Limb (tissue), 2 donors: ENCODE results near the gene GATAD2A.
"Not testable (repeated sequence)": the region's sequence is repeated elsewhere in the genome, so short reads cannot be mapped to it uniquely, and the experiment has no call there.

Source experiments
- DNase-seq, 2 donors: peaks; one replicate each; pipeline ENCODE4 v3.0.0-alpha.2; 2016; ENCODE audit errors: extremely low spot score in 2 of 2

Gene GATAD2A

DNA sequence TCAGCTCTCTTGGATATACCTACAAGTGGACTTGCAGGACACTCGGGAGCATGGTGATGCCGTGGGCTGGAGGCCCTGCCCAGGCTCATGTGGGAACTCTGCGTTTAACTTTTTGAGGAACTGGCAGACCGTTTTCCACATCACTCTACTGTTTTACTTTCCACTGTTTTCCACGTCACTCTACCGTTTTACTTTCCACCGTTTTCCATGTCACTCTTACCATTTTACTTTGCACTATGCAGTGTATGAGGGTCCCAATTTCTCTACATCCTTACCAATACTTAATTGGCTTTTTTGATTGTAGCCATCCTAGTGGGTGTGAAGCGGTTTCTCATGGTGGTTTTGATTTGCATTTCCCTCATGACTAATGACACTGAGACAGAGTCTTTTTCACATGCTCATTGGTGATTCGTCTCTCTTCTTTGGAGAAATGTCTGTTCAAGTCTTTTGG, 40.5 kb downstream of the GATAD2A start:
- no peak for DNase-seq

DNA sequence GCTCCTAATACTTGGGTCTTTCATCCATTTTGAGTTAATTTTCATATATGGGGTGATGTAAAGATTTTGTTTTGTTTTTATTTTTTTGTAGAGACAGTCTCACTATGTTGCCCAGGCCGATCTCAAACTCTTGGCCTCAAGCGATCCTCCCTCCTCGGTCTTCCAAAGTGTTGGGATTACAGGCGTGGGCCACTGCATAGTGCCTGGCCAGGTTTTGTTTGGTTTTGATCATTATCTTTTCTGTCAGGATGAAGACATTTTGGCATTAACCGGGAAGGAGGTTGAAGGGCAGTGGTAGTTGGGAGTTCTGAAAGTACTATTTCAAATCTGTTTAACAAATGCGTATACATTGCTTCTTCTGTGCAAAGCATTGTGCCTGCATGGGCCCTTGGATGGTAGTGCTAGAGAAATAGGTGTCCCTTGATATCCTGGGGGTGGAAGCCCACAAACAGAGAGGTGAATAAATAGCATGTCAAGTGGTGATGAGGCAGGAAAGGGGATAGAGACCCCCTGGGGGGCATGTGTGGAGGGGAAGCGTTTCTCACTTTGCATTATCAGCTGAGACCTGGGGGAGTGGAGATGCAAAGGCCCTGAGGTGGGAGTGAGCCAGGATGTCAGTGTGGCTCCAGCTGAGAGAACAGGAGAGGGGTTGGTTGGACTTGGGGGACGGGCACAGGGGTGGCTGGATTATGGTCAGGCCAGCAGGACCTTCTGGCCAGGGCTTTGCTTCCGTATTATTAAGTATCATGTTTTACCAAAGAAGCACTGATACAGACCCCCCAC, 41.4 kb downstream of the GATAD2A start:
- no peak for DNase-seq

DNA sequence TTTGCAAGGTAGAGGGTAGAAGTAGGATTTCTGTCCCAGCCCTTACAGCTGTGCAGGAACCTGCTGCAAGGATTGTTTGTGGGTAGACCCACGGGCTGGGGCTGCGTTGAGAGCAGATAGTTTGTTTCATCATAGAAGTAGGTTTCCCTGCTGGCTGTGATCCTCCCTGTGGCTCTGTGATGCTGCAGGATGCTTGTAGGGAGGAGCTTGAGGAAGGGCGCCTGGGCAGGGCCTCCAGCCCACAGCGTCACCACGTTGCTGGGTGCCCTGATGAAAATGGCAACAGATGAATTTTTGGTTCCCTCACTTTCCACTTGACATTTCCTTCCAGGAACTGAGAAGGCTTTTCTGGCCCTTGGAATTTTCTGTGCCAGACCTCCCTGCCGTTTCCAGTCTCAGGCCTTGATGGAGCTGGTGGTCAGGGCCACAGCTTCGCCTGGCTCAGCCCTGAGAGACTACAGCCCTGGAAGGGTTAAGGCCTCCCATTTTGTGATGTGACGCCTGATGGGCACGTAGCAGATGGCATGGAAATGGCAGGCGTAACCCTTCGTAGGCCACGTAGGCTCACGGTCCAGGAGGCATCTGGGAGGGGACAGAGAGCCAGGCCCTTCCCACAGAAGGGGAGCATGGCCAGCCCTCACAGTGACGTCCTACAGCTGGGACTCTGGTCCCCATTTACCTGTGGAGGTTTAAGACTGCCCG, 42.2 kb downstream of the GATAD2A start:
- DNase-seq, result no peak

DNA sequence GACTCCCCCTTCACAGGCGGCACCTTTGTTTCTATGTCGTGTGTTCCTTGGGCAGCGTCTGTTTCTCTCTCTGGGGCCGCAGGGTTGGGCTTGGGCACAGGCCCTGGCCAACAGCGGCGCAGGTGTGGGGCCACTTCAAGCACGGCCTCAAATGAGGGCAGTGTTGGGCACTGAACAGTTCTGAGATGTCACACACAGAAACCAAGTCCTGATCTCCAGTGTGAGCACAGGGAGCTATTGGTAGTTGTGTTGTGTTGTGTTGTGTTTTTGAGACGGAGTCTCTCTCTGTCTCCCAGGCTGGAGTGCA, 42.7 kb downstream of the GATAD2A start:
- no peak for DNase-seq

DNA sequence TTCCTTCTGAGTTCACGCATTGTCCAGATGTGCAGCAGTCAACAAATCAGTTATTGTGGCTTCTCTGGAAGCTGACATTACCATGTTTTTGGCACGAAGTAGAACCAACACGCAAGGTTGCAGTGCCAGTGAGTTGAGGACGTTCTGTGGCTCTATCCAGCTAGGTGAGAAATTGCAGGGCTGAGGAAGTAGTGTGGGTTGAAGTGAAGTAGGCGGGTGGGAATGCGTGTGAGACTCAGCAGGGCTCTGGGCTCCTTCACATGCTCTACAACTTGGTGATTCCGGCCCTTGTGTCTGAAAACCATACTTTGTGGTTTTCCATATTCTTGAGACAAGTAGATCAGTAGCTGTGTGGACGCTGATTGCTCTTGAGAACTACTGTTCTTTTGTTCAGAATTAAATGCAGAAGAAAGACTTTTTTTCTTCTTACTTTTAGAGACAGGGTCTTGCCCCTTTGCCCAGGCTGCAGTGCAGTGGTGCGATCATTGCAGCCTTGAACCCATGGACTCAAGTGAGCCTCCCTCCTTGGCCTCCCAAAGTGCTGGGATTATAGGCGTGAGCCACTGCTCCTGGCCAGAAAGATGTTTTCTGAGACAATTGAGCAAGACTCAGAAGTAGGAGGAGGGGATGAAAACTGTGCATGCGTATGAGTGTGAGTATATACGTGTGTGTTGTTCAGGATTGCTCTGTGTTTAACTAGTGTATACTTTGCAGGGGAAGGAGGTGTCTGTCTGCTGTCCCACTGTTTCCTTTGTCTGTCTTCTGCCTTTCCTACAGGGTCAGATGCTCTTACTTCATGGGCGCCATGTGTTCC, 46.2 kb downstream of the GATAD2A start:
- DNase-seq, result no peak

DNA sequence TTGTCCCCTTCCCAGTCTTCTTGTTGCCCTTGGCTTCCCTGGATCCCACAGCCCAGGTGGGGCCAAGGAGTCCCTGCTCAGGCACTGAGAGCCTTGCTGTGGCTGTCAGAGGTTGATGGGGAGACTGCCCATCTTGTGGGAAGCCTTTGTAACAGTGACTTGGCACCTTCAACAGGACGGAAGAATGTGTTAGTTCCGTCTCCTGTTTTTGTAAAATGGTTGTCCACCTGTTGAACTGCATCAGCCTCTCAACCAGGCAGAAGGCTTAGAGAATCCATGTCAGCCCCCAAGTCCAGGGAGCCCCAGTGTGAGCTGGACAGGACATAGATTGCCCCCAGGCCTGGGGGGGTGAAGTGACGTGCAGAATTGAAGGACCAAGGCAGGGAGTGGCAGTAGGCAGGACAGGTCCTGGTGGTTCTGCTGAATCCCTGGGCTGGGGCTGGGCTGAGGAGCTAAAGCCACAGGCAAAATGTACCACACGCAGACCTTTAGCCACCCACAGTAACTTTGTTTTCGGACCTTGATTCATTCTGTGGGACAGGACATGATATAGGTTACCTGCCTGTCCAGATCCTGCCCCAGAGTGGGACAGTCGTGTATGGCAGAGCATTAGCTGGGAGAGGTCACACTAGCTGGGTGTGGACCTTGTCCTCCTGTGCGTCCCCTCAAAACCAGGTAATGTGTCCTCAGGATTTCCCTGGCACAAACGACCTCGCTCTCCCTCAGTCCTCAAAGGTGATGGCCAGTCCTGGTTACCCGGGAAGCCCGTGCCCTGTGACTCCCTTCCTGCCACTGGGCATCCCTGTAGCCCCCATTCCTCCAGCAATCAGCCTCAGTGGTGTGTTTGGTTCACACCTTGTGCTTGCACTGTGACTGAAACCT, 47.0 kb downstream of the GATAD2A start:
- DNase-seq, result no peak

DNA sequence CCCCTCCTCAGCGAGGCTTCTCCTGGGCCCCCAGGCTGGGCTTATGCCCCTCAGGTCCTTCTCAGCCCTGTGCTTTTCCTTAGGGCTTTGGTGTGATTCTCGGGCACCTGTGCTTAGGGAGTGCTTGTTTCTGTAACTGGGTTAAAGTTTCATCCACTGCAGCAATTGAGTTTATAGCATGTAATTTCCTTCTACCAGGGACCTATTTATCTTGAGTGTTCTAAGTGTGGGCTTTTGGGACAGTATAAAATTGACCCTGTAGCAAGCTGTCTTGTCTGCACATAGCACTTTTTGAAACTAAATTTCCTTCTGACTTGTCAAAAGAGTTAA, 47.6 kb downstream of the GATAD2A start:
- DNase-seq, result no peak

DNA sequence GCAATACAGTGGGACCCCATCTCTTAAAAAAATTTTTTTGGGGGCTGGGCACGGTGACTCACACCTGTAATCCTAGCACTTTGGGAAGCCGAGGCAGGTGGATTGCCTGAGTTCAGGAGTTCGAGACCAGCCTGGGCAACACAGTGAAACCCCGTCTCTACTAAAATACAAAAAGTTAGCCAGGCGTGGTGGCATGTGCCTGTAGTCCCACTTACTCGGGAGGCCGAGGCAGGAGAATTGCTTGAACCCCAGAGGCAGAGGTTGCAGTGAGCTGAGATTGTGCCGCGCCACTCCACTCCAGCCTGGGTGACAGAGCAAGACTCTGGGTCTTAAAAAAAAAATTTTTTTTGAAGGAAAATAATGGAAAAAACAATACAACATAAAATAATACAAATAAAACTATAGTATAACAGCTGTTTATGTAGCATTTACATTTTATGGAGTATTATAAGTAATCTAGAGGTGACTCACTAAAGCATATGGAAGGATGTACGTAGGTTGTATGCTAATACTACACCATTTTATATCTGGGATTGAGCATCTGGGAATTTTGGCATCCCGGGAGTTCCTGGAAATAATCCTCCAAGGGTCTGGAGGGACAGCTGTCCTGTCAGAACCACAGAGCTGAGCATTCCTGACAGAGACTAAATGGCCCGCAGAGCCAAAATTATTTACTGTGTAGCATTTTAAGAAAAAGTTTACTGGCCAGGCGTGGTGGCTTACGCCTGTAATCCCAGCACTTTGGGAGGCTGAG, 49.9 kb downstream of the GATAD2A start:
- DNase-seq, result not testable (repeated sequence)

DNA sequence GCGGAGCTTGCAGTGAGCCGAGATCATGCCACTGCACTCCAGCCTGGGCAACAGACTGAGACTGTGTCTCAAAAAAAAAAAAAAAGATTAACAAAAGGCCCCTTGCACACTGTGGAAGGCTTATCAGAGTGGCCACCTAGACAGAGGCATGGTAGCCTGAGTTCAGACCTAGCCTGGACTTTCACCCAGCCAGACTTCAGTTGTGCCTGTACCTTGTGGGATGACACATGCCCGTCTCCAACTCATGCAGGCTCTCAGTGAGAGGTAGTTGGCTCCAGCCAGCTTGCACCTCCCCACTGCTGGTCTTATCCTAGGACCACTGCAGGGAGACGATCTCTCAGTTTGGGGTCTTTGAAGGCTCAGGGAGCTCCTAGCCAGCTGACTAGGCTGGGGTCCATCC, 52.2 kb downstream of the GATAD2A start:
- no peak for DNase-seq

DNA sequence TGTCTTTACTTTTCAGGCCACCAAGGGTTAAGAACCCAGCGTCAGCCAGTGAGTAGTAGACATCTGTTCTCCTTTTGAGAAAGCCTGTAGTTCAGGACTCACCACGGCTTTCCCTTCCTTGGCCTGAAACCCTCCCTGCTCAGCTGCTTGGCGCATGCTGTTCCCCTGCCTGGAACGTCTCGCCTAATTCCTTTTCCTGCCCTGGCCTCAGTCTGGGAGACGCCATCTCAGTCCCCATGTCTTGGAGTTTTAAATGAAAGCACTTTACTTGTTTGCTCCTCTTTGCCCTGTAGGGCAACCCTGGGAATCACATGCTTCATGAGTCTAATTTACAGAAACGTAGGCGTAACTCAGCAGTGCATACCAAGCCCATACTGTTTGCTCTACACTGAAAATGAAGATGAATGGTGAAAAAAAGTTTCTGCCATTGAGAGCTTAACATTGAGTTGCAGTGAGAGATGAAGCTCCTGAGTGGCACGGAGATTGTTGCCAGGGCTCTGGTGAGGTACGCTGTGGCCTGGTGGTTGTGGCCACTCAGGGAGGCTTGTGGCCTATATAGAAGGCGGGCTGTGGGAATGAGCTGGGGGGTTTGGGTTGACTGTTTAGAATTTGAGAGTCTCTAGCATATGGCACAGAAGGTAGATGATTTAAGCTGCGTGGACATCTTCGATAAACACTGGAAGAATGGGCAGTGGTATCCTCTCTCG, 52.8 kb downstream of the GATAD2A start:
- no peak for DNase-seq

DNA sequence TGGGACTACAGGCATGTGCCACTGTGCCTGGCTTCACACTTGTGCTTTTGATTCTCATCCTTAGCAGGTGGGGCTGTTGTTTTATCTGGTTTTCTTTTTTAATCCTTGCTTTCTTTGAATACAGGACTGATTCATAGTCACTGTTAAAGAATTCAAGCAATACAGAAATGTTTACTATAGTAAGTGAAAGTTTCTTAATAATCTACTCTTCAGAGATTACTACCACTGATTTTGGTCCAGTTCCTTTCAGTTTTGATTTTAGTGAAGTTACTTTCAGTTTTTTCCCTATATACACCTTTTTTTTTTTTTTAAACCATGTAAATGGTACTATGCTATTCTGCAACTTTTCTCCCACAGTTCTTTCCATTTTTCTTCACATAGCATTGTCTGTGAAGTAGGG, 53.6 kb downstream of the GATAD2A start:
- no peak for DNase-seq

DNA sequence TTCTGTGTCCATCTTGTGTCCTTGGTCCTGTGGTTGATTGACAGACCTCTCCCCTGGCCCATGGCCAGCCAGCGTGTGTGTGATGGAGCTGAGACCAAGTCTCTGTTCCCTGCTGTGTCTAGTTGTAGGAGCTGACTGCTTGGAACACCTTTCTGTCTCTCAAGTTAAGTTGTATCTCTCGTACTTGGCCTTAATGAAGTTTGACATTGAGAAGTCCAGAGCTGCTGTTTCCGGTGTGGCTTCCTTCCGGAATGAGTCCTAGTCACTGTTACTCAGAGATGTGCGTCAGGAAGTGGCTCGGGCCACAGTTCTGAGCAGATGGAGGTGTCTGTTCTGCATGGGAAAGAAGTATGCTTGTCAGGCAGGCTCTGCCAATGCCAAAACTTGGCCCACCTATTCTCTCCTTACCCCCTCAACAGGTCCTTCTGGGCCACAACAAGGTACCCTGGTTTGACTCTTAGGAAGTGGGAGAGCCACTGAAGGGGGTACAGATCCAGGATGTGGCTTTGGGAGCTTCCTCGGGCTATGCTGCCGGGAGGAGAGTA, 54.3 kb downstream of the GATAD2A start:
- DNase-seq, result no peak

DNA sequence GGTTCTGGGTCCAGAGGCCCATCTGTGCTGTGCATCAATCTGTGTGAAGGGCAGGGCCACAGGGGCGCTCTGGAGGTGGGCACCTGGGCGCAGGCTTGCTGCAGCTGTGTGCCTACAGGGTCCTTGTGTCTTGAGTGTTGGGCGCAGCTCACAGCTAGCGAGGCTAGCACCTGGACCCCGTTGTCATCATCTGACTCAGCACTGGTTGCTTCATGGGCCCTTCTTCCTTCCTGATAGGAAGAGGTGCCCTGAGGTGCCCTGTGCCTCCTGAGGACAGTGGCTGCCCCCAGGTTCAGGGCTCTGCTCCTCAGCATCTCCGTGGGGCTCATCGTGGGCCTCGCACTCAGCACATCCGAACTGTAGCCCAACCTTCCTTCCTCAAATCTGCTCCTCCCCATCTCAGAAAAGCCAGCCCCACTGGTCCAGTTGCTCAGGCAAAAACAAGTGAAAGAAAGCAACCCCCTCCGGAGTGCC, 54.8 kb downstream of the GATAD2A start:
- no peak for DNase-seq

DNA sequence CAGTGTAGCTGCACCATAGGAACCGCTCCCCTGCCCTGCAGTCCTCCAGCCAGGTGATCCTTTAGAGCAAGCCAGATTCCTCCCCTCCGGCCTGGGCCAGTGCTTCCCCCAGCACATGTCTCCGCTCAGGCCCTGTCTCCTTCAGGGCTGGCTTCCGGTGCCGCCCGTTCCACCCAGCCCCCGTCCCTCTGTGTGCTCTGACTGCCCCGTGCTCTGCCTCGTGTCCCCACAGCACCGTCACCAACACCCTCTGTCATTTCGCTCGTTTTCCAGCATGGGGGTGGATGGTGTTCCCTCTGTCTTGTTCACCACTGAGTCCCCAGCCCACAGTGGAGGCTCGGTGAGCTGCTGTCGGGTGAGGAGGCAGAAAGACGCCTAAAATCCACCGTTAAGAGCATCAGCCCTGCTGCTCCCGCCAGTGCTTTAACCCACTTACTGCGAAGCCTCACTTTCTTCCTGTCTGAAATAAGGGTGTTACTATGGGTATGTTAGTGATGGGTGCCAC, 55.3 kb downstream of the GATAD2A start:
- DNase-seq, result no peak

DNA sequence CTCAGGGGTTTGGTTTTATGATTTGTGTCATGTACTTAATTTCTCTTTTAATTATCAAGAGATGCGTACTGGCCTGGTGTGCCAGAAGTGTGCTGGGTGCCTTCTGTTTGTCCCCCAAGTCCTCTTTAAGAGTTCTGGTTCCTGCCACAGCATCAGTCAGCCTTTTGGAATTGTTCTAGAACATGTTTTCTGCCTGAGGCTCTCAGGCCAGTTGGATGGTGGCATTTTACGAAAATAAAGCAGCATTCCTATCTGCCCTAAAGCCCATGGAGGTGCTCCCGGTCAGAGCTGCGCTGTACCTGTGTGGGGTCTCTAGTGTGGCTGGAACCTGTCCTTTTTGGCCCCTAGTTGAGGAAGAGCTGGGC, 55.8 kb downstream of the GATAD2A start:
- DNase-seq, result no peak

DNA sequence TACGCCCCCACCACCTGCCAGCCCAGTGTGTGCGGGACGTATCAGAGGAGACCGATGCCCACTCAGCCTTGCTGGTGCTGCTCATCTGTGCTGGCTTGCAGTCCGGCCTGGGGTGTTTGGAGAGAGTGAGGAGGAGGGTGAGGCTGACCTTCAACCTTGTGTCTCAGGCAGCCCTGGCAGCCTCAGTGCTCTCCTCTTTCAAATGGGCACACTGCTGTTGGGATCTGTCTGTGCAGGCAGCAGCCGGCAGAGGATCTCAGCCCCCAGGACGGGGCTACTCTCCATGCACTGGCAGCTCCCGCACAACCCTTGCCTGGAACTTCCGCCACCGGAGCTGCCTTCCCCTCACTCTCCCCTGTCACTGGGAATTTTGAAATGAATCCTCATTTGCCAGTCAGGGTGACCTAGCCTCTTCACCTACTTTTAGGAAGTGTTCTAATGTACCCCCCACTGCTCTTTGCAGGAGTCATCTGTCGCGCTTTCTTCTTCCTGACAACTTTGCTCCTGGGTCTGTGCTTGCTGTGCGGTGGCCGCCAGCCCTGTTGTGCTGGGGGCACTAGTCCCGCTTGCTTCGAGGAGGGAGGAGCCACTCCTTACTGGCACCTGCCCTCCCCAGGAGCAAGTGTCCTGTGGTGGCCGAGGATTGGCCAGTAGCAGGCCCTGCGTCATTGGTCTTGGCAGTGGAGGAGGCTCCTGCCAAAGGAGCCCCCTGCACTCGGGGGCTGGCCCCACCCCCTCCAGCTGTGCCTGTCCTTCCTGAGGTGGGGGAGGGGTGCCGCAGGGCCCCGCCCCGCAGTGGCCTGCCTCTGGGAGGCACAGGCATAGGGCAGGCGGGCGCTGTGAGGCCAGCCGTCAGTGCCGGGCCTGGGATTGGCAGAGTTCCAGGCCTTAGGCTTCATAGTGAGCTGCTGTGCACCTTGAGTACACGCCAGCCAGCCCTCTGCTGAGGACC, 56.5 kb downstream of the GATAD2A start:
- peak; percentile 83 to 86 for DNase-seq

DNA sequence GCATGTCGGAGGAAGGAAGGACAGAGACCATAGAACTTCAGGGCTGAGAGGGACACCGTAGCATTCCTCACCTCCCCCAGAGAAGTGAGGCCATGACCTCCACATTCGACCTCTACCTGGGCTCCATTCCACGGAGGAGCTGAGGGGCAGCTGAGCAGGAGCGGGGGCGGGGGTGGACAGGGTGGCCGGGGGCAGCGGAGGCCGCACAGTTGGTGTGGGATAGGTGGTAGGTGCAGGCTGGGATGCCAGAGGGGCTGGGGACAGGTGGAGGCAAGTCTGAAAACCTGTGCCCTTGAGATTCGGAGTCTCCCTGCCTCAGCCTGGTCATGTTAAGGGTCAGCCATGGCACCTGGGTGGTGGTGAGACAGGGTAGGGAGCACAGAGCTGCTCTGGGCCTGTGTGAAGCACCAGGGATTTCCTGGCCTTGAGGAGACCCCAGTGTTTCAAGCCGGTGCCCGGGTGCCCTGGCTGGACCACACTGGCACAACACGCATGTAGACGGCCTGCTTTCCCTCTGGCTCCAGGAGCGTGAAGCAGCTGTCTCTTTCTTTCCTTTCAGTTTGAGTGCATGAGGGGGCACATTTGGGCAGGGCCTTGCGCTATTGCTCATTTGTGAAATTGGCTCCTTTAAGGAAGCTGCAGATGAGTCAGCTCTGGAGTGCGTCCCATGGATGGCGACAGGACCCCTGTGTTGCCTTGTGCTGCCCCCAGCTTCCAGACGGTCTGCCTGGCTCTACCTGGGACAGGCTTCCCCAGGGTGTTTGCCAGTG, 58.1 kb downstream of the GATAD2A start:
- no peak for DNase-seq
